MM.1S (cell line): ENCODE measurements around the gene HOXC10.

Experiments
- DNase-seq: peaks from one replicate; pipeline ENCODE4 v3.0.0-alpha.2; 2015
- H2AFZ ChIP-seq: fragments of 300-600 bp; sonication (generic); 2 replicates; pipeline ENCODE4 v1.6.0; 2016; ENCODE audit warnings: antibody characterized with exemption, low read length
- H3F3A ChIP-seq: fragments of 300-600 bp; sonication (generic); 2 replicates; pipeline ENCODE4 v1.6.1; 2016; ENCODE audit warnings: mild to moderate bottlenecking, antibody characterized with exemption, low read length, moderate library complexity, mixed read lengths; ENCODE audit not compliant: insufficient read depth
- H3K27ac ChIP-seq: fragments of 300-600 bp; sonication (generic); 2 replicates; pipeline ENCODE4 v1.5.1; 2016; ENCODE audit warnings: mild to moderate bottlenecking, low read length
- H3K27me3 ChIP-seq: fragments of 300-600 bp; sonication (generic); replicated peaks from 2 replicates; pipeline ENCODE4 v1.6.0; 2016; ENCODE audit warnings: low read length; ENCODE audit not compliant: insufficient read depth
- H3K36me3 ChIP-seq: fragments of 300-600 bp; sonication (generic); replicated peaks from 2 replicates; pipeline ENCODE4 v1.6.1; 2016; ENCODE audit warnings: mild to moderate bottlenecking, low read length, mixed read lengths; ENCODE audit not compliant: insufficient read depth
- H3K4me1 ChIP-seq: fragments of 300-600 bp; sonication (generic); 2 replicates; pipeline ENCODE4 v1.6.1; 2016; ENCODE audit warnings: low read length, mixed read lengths
- H3K4me2 ChIP-seq: fragments of 300-600 bp; sonication (generic); 2 replicates; pipeline ENCODE4 v1.6.0; 2016; ENCODE audit warnings: low read depth, low read length
- H3K4me3 ChIP-seq: fragments of 300-600 bp; sonication (generic); 2 replicates; pipeline ENCODE4 v1.5.1; 2016; ENCODE audit warnings: low read length, mixed read lengths
- H3K79me2 ChIP-seq: fragments of 300-600 bp; sonication (generic); 2 replicates; pipeline ENCODE4 v1.6.1; 2016; ENCODE audit warnings: mixed run types, low read length, mixed read lengths
- H3K9ac ChIP-seq: fragments of 300-600 bp; sonication (generic); 2 replicates; pipeline ENCODE4 v1.6.1; 2016; ENCODE audit warnings: low read length, mixed read lengths
- H3K9me2 ChIP-seq: fragments of 300-600 bp; sonication (generic); replicated peaks from 2 replicates; pipeline ENCODE4 v1.6.1; 2016; ENCODE audit warnings: mild to moderate bottlenecking, low read length, mixed read lengths; ENCODE audit not compliant: insufficient read depth
- H3K9me3 ChIP-seq: fragments of 300-600 bp; sonication (generic); replicated peaks from 2 replicates; pipeline ENCODE4 v1.6.1; 2016; ENCODE audit warnings: mild to moderate bottlenecking, low read length, mixed read lengths; ENCODE audit not compliant: insufficient read depth
- H4K20me1 ChIP-seq: fragments of 300-600 bp; sonication (generic); 2 replicates; pipeline ENCODE4 v1.6.1; 2016; ENCODE audit warnings: mild to moderate bottlenecking, low read length, moderate library complexity, mixed read lengths; ENCODE audit not compliant: insufficient read depth
- EZH2 ChIP-seq: fragments of 300-600 bp; sonication (generic); optimal IDR thresholded peaks from 2 replicates; pipeline ENCODE3; 2017; ENCODE audit warnings: low read depth, mild to moderate bottlenecking, antibody characterized with exemption, low read length, mixed read lengths
- EZH2phosphoT487 ChIP-seq: fragments of 300-600 bp; sonication (generic); IDR thresholded peaks from 2 replicates; pipeline ENCODE4 v1.6.1; 2018; ENCODE audit warnings: antibody characterized with exemption, low read length
- TF ChIP-seq, protein P1 (sequence below): fragments of 300-600 bp; sonication (generic); IDR thresholded peaks from 2 replicates; pipeline ENCODE4 v1.5.1; 2016; ENCODE audit warnings: antibody characterized with exemption, low read length, mixed read lengths

The HOXC10 gene

DNA sequence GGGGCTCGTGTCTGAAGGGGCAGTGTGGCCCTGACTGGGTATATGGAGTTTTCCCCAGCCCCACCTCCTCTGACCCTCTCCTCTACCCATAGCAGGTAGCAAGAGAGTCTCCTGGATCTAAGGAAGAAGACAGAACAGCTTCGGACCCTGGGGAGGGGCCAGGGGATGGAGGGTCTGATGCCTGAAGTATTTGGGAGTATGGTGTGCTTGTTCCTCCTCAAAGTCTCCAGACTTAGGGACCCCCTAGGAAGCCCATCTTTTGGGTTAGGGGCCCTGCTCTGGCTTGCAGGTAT lies 23.3 kb downstream of the HOXC10 start:
- H2AFZ ChIP-seq: no peak overlapping the region
- 0 out of 2 replicates have a peak, but pooled peaks cover 5% of the 10 kb centered on the region for H3K4me1 ChIP-seq
- no peak overlapping the region for H3K4me2 ChIP-seq
- no peaks in the 10 kb centered on the region for H3K79me2 ChIP-seq
- TF ChIP-seq EZH2phosphoT487 (no peak), EZH2 (peak; percentile 30)
- TF ChIP-seq, protein P1, sequence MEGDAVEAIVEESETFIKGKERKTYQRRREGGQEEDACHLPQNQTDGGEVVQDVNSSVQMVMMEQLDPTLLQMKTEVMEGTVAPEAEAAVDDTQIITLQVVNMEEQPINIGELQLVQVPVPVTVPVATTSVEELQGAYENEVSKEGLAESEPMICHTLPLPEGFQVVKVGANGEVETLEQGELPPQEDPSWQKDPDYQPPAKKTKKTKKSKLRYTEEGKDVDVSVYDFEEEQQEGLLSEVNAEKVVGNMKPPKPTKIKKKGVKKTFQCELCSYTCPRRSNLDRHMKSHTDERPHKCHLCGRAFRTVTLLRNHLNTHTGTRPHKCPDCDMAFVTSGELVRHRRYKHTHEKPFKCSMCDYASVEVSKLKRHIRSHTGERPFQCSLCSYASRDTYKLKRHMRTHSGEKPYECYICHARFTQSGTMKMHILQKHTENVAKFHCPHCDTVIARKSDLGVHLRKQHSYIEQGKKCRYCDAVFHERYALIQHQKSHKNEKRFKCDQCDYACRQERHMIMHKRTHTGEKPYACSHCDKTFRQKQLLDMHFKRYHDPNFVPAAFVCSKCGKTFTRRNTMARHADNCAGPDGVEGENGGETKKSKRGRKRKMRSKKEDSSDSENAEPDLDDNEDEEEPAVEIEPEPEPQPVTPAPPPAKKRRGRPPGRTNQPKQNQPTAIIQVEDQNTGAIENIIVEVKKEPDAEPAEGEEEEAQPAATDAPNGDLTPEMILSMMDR: no peak
- DNase-seq: no peak
- no peak overlapping the region for H3K9ac ChIP-seq
- H3K27me3 ChIP-seq: peaks cover 93% of the 10 kb centered on the region
- H3K36me3 ChIP-seq: no peaks in the 10 kb centered on the region
- H3K4me3 ChIP-seq: no peak overlapping the region
- no peaks in the 10 kb centered on the region for H4K20me1 ChIP-seq
- no peak overlapping the region for H3K27ac ChIP-seq
- H3K9me2 ChIP-seq: no peaks in the 10 kb centered on the region
- H3K9me3 ChIP-seq: no peaks in the 10 kb centered on the region
- H3F3A ChIP-seq: no peaks in the 10 kb centered on the region

DNA sequence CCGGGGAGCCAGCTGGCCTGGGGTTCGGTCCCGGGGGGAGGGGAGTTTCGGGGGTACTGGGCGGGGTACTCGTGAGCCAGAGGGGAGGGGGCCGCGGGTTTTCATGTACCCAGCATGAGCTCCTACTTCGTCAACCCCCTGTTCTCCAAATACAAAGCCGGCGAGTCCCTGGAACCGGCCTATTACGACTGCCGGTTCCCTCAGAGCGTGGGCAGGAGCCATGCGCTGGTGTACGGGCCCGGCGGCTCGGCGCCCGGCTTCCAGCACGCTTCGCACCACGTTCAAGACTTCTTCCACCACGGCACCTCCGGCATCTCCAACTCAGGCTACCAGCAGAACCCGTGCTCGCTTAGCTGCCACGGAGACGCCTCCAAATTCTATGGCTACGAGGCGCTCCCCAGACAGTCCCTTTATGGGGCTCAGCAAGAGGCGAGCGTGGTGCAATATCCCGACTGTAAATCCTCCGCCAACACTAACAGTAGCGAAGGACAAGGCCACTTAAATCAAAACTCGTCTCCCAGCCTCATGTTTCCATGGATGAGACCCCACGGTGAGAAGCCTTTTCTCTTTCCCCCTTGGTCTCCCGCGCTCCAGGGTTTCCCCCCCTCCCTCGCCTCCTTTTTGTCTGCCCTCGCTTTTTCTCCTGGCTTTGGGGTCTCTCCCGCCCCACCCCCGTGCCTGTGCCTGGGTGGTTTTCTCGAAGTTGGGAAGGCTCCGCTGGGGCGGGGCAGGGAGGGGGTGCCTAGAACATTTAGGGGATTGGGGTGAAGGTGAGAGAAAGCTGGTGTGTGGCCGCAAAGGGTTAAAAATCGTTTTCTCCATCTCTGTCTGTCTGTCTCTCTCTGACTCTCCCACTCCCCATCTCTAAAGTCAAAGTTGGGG lies 24.5 kb downstream of the HOXC10 start:
- H3K27ac ChIP-seq: no peak overlapping the region
- H3K4me1 ChIP-seq: 0 out of 2 replicates have a peak, but pooled peaks cover 5% of the 10 kb centered on the region
- no peaks in the 10 kb centered on the region for H4K20me1 ChIP-seq
- no peaks in the 10 kb centered on the region for H3K9me2 ChIP-seq
- peaks cover 95% of the 10 kb centered on the region for H3K27me3 ChIP-seq
- no peak overlapping the region for H2AFZ ChIP-seq
- H3K36me3 ChIP-seq: no peaks in the 10 kb centered on the region
- no peak overlapping the region for H3K9ac ChIP-seq
- H3K4me3 ChIP-seq: no peak overlapping the region
- no peaks in the 10 kb centered on the region for H3F3A ChIP-seq
- no peaks in the 10 kb centered on the region for H3K79me2 ChIP-seq
- no peaks in the 10 kb centered on the region for H3K9me3 ChIP-seq
- DNase-seq: no peak
- TF ChIP-seq EZH2 (peak; percentile 96), EZH2phosphoT487 (no peak)
- no peak overlapping the region for H3K4me2 ChIP-seq

DNA sequence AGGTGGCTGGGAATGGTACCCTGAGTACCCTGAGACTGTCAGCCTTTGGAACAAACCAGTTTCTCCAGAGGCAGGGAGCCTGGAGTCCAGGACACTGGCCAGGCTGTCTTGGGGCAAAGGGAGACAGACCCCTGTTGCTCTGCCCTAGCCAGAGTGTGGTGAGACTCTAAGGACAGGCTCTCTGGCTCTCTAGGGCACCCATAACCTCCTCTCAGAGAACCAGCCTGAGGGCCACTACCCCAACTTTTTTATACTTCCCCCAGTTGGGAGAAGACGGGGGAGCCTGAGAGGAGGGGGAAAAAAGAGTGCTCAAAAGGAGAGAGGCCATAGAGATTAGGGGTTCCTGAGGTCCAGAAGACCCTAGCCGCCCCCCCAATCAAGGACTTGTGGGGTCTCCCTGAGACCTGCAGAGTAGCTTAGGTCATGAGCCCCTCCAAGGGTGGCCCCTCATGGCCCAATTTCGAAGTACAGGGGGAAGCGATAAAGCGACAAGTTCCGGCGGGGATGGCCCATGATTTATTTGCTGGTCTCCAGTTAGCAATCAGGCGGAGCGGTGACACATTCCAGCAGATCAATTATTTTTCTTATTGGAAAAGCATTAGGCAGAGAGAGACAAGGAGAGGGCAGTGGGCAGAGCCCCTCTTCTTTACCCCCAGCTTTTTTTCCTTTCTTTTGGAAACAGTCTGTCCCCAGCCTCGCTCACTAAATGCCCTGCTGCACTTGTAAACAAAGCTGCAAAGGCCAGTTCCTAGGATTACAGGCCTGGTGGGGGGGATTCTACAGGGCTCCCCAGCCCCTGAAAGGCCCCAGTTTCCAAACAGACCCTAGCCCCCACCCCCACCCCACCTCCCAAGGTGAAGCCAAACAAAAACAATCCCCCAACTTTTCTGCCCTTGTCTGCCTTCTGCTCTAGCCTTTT lies 25.4 kb downstream of the HOXC10 start:
- H3K9me3 ChIP-seq: no peaks in the 10 kb centered on the region
- H3F3A ChIP-seq: no peaks in the 10 kb centered on the region
- H4K20me1 ChIP-seq: no peaks in the 10 kb centered on the region
- H3K9ac ChIP-seq: no peak overlapping the region
- no peaks in the 10 kb centered on the region for H3K36me3 ChIP-seq
- peak overlapping the region; percentile 35; the same call in 1 of the 2 replicates for H3K4me2 ChIP-seq
- no peak overlapping the region for H3K27ac ChIP-seq
- TF ChIP-seq EZH2phosphoT487 (no peak), EZH2 (no peak)
- TF ChIP-seq, protein P1: no peak
- no peaks in the 10 kb centered on the region for H3K9me2 ChIP-seq
- H3K4me1 ChIP-seq: 0 out of 2 replicates have a peak, but pooled peaks cover 5% of the 10 kb centered on the region
- no peak overlapping the region for H3K4me3 ChIP-seq
- H3K27me3 ChIP-seq: peaks cover 95% of the 10 kb centered on the region
- H2AFZ ChIP-seq: no peak overlapping the region
- H3K79me2 ChIP-seq: no peaks in the 10 kb centered on the region
- no peak for DNase-seq
